Esophagus muscularis mucosa (tissue), 4 donors: ENCODE measurements around the gene FGF11.

ENCODE experiments used
- CTCF ChIP-seq, 3 experiments: fragments of 200-600 bp in 2 of 3; fragments of 450-650 bp in 1 of 3; sonication (generic) in 2 of 3; IDR thresholded peaks; one replicate each; pipeline ENCODE4 v1.5.1; 2017 to 2019; ENCODE audit warnings: antibody characterized with exemption in 3 of 3, mild to moderate bottlenecking in 2 of 3, moderate library complexity in 1 of 3
- EP300 ChIP-seq: sonication (generic); formaldehyde crosslinking; IDR thresholded peaks from one replicate; pipeline ENCODE4 v1.6.1; 2017; ENCODE audit warnings: antibody characterized with exemption
- POLR2AphosphoS5 ChIP-seq, 2 donors: sonication (generic); formaldehyde crosslinking; IDR thresholded peaks; one replicate each; pipeline ENCODE4 v1.6.1; 2017; ENCODE audit warnings: antibody characterized with exemption in 2 of 2

GRCh38 chr17:7425756-7426155 is 13.6 kb upstream of the FGF11 start:
- no peak for TF ChIP-seq CTCF (IDR thresholded peaks at IDR 0.05)
- no peak for TF ChIP-seq EP300
- no peak for TF ChIP-seq POLR2AphosphoS5 (IDR thresholded peaks at IDR 0.05)
